ENCODE results near the gene ODF4.
"Not testable (repeated sequence)": the region's sequence is repeated elsewhere in the genome, so short reads cannot be mapped to it uniquely, and the experiment has no call there.

ODF4 gene

GRCh38 chr17:8394497-8394896 lies 54.9 kb downstream of the ODF4 start:
- not testable (repeated sequence) for DNase-seq (ENCODE audit: low read depth, low spot score)
